H1 (cell line): ENCODE measurements around the gene PRR19. TPM values are rescaled to one million over a fixed set of nuclear protein-coding genes. Genes with fewer than 3 reads are reported as not detected.

ENCODE experiments used
- GTF2F1 ChIP-seq: IDR thresholded peaks from 2 replicates; pipeline ENCODE4 v1.6.1; 2012; ENCODE audit warnings: low read depth, low read length, improper control_type of control experiment, borderline replicate concordance
- KDM5A ChIP-seq: fragments of 200-600 bp; IDR thresholded peaks from 2 replicates; pipeline ENCODE4 v1.7.1; 2012; ENCODE audit warnings: mild to moderate bottlenecking, low read length, inconsistent platforms, mixed read lengths
- PHF8 ChIP-seq: fragments of 200-600 bp; sonication (generic); conservative IDR thresholded peaks from 2 replicates; pipeline ENCODE4 v1.7.1; 2012; ENCODE audit warnings: low read depth, mild to moderate bottlenecking, inconsistent platforms, low read length, moderate library complexity
- polyA plus RNA-seq, 7 experiments: library from polyadenylated mRNA; depleted of rRNA in 3 of 7; stranded (reverse) in 5 of 7; unstranded in 2 of 7; fragments of >200 nt in 5 of 7; fragments of 200-250 nt in 2 of 7; gene quantifications; 1 replicate in 5 of 7; 2 replicates in 1 of 7; 4 replicates in 1 of 7; pipeline versions ENCODE4 v1.2.1 to v1.2.3, GENCODE V29; 2011 to 2013; ENCODE audit warnings: missing spikeins in 2 of 7, mixed read lengths in 2 of 7
- total RNA-seq: library from RNA; stranded (reverse); fragmentation: NEBNext Ultra II Directional; extraction: Animal tissue kit (Norgen Biotek cat#: 25700); gene quantifications from 2 replicates; pipeline ENCODE4 v1.2.1, GENCODE V29; 2021

The PRR19 gene
- total and polyA plus RNA-seq, 2 of the 8 experiments (the other 6 are each of a cell fraction or from before 2014, with no cell fraction given) = 7.2 to 7.5 TPM

GRCh38 chr19:42301646-42302203, at the start of gene PRR19 (continued):
- TF ChIP-seq GTF2F1 (no peak), PHF8 (no peak), KDM5A (no peak)
